Gastrocnemius medialis (tissue), 4 donors: Measurements from ENCODE around the gene C19orf25.

Experiments
- POLR2A ChIP-seq, 2 donors: fragments of 450-650 bp; IDR thresholded peaks; one replicate each; pipeline ENCODE4 v1.6.1; 2017; ENCODE audit warnings: antibody characterized with exemption in 2 of 2, mild to moderate bottlenecking in 2 of 2, moderate library complexity in 2 of 2
- TF ChIP-seq, protein P1 (sequence below), 5 experiments: fragments of 450-650 bp in 3 of 5; fragments of 200-600 bp in 2 of 5; sonication (generic) in 2 of 5; IDR thresholded peaks in 4 of 5; conservative IDR thresholded peaks in 1 of 5; 1 replicate in 4 of 5; 2 replicates in 1 of 5; pipeline ENCODE4 v1.5.1; 2016 to 2019; ENCODE audit warnings: antibody characterized with exemption in 5 of 5, mild to moderate bottlenecking in 3 of 5, moderate library complexity in 3 of 5

DNA sequence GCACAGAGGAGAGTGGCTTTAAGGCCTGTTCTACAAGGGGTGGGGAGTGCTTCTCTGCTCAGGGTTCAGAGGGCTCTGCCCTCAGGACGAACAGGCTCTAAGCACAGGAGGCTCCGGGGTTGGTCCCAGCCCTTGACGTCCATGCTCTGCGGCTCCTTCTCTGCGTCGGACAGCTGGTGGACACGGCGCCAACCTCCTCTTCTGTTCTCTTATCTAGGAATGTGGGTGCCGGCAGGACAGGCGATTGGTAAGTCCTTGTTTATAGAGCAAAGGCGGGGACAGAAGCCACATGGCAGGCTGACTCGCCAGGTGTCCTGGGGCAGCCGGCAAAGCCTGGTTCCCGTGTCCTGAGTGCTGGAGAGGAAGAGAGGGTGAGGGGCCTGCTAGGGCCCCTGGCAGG lies 49.3 kb downstream of the C19orf25 start:
- TF ChIP-seq POLR2A (IDR thresholded peaks at IDR 0.05): no peak
- TF ChIP-seq, protein P1, sequence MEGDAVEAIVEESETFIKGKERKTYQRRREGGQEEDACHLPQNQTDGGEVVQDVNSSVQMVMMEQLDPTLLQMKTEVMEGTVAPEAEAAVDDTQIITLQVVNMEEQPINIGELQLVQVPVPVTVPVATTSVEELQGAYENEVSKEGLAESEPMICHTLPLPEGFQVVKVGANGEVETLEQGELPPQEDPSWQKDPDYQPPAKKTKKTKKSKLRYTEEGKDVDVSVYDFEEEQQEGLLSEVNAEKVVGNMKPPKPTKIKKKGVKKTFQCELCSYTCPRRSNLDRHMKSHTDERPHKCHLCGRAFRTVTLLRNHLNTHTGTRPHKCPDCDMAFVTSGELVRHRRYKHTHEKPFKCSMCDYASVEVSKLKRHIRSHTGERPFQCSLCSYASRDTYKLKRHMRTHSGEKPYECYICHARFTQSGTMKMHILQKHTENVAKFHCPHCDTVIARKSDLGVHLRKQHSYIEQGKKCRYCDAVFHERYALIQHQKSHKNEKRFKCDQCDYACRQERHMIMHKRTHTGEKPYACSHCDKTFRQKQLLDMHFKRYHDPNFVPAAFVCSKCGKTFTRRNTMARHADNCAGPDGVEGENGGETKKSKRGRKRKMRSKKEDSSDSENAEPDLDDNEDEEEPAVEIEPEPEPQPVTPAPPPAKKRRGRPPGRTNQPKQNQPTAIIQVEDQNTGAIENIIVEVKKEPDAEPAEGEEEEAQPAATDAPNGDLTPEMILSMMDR (IDR thresholded peaks at IDR 0.05 in 4 of 5, conservative IDR thresholded peaks at IDR 0.05 in 1 of 5): no peak
